Pancreas (tissue), 10 donors: ENCODE results near the gene MAT2A. TPM values are rescaled to one million over a fixed set of nuclear protein-coding genes. Genes with fewer than 3 reads are reported as not detected.

ENCODE experiments used
- ATAC-seq, 4 donors: fragments of 200-7000 bp; cut with Tn5 transposase; one replicate each; pipeline versions ENCODE4 v1.8.0 to v1.9.1; 2020; ENCODE audit warnings: mild to moderate bottlenecking in 4 of 4, moderate library complexity in 4 of 4
- DNase-seq, 6 donors: peaks; one replicate each; pipeline ENCODE4 v3.0.0-alpha.2; 2020
- FAIRE-seq: peaks from 2 replicates; lab custom pipeline; 2012; peaks lifted over from hg19 to GRCh38; lab: Jason Lieb, UNC
- H3K27ac ChIP-seq, 4 donors: fragments of 200-600 bp; sonication (generic); 1 replicate in 3 of 4; 2 replicates in 1 of 4; pipeline versions ENCODE4 v1.5.0 to v1.8.0; 2020
- H3K27me3 ChIP-seq, 4 donors: fragments of 200-600 bp; one replicate each; pipeline ENCODE4 v1.8.0; 2021
- H3K36me3 ChIP-seq, 3 donors: fragments of 200-600 bp; sonication (generic) in 1 of 3; one replicate each; pipeline versions ENCODE4 v1.5.0 to v1.8.0; 2020 to 2021
- H3K4me1 ChIP-seq, 3 donors: fragments of 200-600 bp; one replicate each; pipeline ENCODE4 v1.8.0; 2021
- H3K4me3 ChIP-seq, 4 donors: fragments of 200-600 bp; sonication (generic) in 2 of 4; one replicate each; pipeline versions ENCODE4 v1.5.0 to v1.8.0; 2020 to 2021
- H3K9me3 ChIP-seq, 4 donors: fragments of 200-600 bp; one replicate each; pipeline ENCODE4 v1.8.0; 2021
- CTCF ChIP-seq, 4 donors: fragments of 200-600 bp; sonication (generic) in 3 of 4; IDR thresholded peaks; one replicate each; pipeline versions ENCODE4 v1.5.0 to v1.8.0; 2021; ENCODE audit warnings: antibody characterized with exemption in 4 of 4
- WGBS, 2 donors: extraction: QIAGEN DNeasy Blood & Tissue Kit; methylation state at CpG; one replicate each; pipeline ENCODE4 v1.1.7; 2013; 5-methylcytosine and 5-hydroxymethylcytosine counted together
- intact Hi-C, 3 donors: fragments of 100-400 bp; cut with DNase I; formaldehyde crosslinking; loops; one replicate each; pipeline versions ENCODE4 v1.11.1 to v1.14.2; 2022
- polyA plus RNA-seq, 2 donors: library from polyadenylated mRNA; stranded (reverse); fragments of 200-250 nt; gene quantifications; one replicate each; pipeline ENCODE4 v1.2.3, GENCODE V29; 2013
- total RNA-seq, 6 donors: library from RNA; stranded (reverse); fragmentation: NEBNext Ultra II Directional in 4 of 6; extraction: Animal tissue kit (Norgen Biotek cat#: 25700) in 4 of 6; gene quantifications; one replicate each; pipeline versions ENCODE4 v1.2.1 to v1.2.4, GENCODE V29; 2021 to 2023
- donor health status: healthy with polysubstance abuse.
- donor health status: DM: no; HTN: no; CAD: no; lungs with moderate emphysema.
- donor health status: DM: no; HTN: no; CAD: no.
- donor health status: control.
- donor health status: control.
- donor health status: Bipolar disorder and iron deficiency.
- donor health status: DM: yes; HTN: yes; CAD: no.
- donor health status: DM: no; HTN: no; CAD: no.
- donor health status: DM: no; HTN: no; CAD: no.
- donor health status: DM: yes; HTN: yes; CAD: no.

Gene MAT2A
- total and polyA plus RNA-seq, 8 donors, result 127 to 447 (median 215) TPM

- intact Hi-C loops, result no loop called here
- Histone ChIP-seq H3K27me3 (no peaks in the 10 kb centered on the region), H3K27ac (peak overlapping the region; percentile 80 to 87 (median 84)), H3K4me1 (peaks cover 0 to 15% (median 9%) of the 10 kb centered on the region in 3 donors), H3K36me3 (no peaks in the 10 kb centered on the region), H3K4me3 (peak overlapping the region; percentile 45 to 86 (median 76)), H3K9me3 (no peaks in the 10 kb centered on the region)
- no peak for TF ChIP-seq CTCF (IDR thresholded peaks at IDR 0.05)
- DNase-seq, result no peak
- 1% methylated on average over 14 of the region's 14 CpGs for WGBS, 2 donors
- ATAC-seq, result peak; percentile 7 to 36 (median 23)
- FAIRE-seq, result no peak
Measured at GRCh38 chr2:85560812-85561279, 21.9 kb downstream of the MAT2A start.

DNA sequence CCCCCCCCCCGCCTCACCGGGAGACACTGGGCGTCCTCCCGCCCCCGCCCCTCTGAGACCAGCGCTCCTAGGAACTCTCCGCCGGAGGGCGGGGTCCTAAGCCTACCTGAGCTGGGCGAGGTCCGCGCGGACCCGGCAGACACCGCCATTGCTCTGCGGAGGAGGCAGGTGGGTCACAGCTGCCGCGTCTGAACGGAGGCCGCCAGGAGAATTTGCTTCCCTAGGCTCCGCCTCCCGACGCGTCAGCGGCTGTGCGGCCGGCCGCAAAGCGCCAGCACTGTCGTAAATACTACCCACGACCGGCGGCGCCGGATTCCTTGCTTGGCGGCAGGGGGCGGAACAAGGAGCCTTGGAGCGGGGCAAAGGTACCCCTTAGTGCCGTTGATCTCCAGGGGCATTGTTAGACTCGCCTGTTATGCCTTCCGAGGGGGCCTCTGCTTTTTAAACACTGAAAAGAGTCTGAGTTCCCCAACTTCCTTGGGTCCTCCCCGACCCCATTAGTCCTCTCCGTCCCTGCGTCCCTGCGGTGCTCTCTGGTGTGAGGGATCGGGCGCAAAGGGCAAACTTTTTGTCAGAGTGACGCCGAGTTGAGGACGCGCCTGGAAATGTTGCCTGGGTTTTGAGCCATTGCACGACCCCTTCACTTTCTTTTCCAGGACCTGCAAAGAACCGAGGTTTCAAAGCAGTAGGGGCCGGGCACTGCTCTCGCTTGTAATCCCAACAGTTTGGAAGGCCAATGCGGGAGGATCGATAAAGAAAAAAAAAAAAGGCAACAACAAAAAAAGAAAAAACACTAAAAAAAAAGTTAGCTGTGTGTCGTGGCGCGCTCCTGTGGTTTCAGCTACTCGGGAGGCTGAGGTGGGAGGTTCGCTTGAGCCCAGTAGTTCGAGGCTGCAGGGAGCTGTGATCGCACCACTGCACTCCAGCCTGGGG is 22.6 kb downstream of the MAT2A start, which contains the start of gene GGCX:
GGCX (minus strand) TSS at position 214 of the 933 bp plus-strand sequence; CDS start at position 149, 65 bp downstream.
- no peak for FAIRE-seq
- Histone ChIP-seq H3K9me3 (no peaks in the 10 kb centered on the region), H3K27ac (peak within 1 kb of the TSS; percentile 80 to 87 (median 84)), H3K4me3 (peak within 1 kb of the TSS; percentile 45 to 86 (median 76)), H3K4me1 (peaks cover 0 to 15% (median 9%) of the 10 kb centered on the region in 3 donors), H3K27me3 (no peaks in the 10 kb centered on the region), H3K36me3 (no peaks in the 10 kb centered on the region)
- no peak for TF ChIP-seq CTCF (IDR thresholded peaks at IDR 0.05)
- DNase-seq, result peak; percentile 95 to 98 (median 96)
- intact Hi-C loops, result no loop called here
- ATAC-seq, result peak; percentile 96 to 98 (median 96)
- 2 to 3% methylated on average over 63 to 64 of the region's 64 CpGs for WGBS, 2 donors

DNA sequence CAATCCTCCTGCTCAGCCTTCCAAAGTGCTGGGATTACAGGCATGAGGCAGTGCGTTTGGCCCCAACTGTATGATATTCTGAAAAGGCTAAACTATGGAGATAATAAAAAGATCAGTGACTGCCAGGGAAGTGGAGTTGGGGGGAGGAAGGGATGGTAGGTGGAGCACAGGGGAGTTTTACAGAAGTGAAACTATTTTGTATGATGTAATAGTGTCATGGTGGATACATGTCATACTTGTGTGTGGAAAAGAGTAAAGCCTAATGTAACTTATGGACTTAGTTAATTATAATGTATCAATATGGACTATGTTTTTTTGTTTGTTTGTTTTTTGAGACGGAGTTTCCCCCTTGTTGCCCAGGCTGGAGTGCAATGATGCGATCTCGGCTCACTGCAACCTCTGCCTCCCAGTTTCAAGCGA is 25.2 kb downstream of the MAT2A start:
- Histone ChIP-seq H3K27ac (no peak overlapping the region), H3K27me3 (no peaks in the 10 kb centered on the region), H3K4me3 (no peak overlapping the region), H3K36me3 (no peaks in the 10 kb centered on the region), H3K9me3 (no peaks in the 10 kb centered on the region), H3K4me1 (peaks cover 0 to 15% (median 9%) of the 10 kb centered on the region in 3 donors)
- DNase-seq, result no peak
- intact Hi-C loops, result no loop called here
- no peak for TF ChIP-seq CTCF (IDR thresholded peaks at IDR 0.05)
- no peak for FAIRE-seq
- ATAC-seq, result no peak
- 85 to 87% methylated on average over 5 of the region's 5 CpGs for WGBS, 2 donors

DNA sequence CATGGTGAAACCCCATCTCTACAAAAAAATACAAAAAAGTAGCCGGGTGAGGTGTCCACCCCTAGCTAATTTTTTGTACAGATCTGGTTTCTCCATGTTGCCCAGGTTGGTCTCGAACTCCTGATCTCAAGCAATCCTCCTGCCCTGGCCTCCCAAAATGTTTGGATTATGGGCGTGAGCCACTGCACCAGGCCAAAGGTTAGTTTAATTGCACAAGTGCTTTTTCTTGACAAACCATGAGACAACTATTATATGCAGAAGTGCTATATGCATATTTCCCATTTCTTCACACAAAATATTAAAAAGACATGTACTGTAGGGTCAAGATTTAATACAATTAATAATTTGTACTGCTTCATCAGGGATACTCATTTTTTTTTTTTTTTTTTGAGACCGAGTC is 27.3 kb downstream of the MAT2A start:
- Histone ChIP-seq H3K9me3 (no peaks in the 10 kb centered on the region), H3K4me1 (no peaks in the 10 kb centered on the region), H3K27me3 (no peaks in the 10 kb centered on the region), H3K27ac (no peak overlapping the region), H3K36me3 (no peaks in the 10 kb centered on the region), H3K4me3 (no peak overlapping the region)
- intact Hi-C loops, result no loop called here
- FAIRE-seq (no peak), ATAC-seq (no peak), DNase-seq (no peak)
- 75 to 90% methylated on average over 4 of the region's 4 CpGs for WGBS, 2 donors
- TF ChIP-seq CTCF (IDR thresholded peaks at IDR 0.05), result no peak
